HepG2 (cell line): ENCODE results near the gene GRM8. TPM values are rescaled to one million over a fixed set of nuclear protein-coding genes. Genes with fewer than 3 reads are reported as not detected.

Source experiments
- ATAC-seq: fragments of 200-7000 bp; cut with Tn5 transposase; 3 replicates; pipeline ENCODE4 v1.9.1; 2020; ENCODE audit warnings: mild to moderate bottlenecking, moderate library complexity
- BruUV-seq: library from RNA; stranded (reverse); fragments of 400-500 nt; replicated peaks from 2 replicates; lab custom pipeline; 2021; lab: Mats Ljungman, UMichigan
- CTCF ChIA-PET: fragments of 300-600 bp; formaldehyde crosslinking; extraction: SDS; loops from one replicate; lab custom pipeline; 2021; ENCODE audit warnings: low total read pairs, inconsistent platforms, low intra/inter-chr PET ratio; lab: Yijun Ruan, JAX
- POLR2A ChIA-PET: fragments of 350-600 bp; sonication (Branson Sonifier 250); formaldehyde crosslinking; loops from one replicate; lab custom pipeline; 2020; ENCODE audit warnings: antibody characterized with exemption, inconsistent platforms; lab: Yijun Ruan, JAX
- DNase-seq: peaks from one replicate; pipeline ENCODE4 v3.0.0-alpha.2; 2015; ENCODE audit warnings: low spot score
- FAIRE-seq: peaks from 3 replicates; lab custom pipeline; 2011; peaks lifted over from hg19 to GRCh38; lab: Jason Lieb, UNC
- H2AFZ ChIP-seq: one replicate; pipeline ENCODE4 v1.6.1; 2011; ENCODE audit warnings: low read length, inconsistent platforms
- H3K27ac ChIP-seq: fragments of 300-600 bp; 3 replicates; pipeline ENCODE4 v1.8.0; 2011; ENCODE audit warnings: mixed run types, mild to moderate bottlenecking, mixed read lengths, low read length, inconsistent platforms; ENCODE audit not compliant: insufficient read depth; ENCODE audit errors: extremely low read length
- H3K27me3 ChIP-seq, 2 experiments: fragments of 200-600 bp in 1 of 2; 2 replicates in 1 of 2; 3 replicates in 1 of 2; pipeline versions ENCODE4 v1.6.0 to v1.8.0; 2011; ENCODE audit warnings: low read length in 2 of 2, mild to moderate bottlenecking in 2 of 2, moderate library complexity in 2 of 2, inconsistent platforms in 1 of 2; ENCODE audit not compliant: insufficient read depth in 2 of 2, control insufficient read depth in 1 of 2
- H3K36me3 ChIP-seq, 2 experiments: fragments of 200-600 bp in 1 of 2; replicated peaks in 1 of 2; 2 replicates in 1 of 2; 3 replicates in 1 of 2; pipeline versions ENCODE4 v1.5.1 to v1.8.0; 2011; ENCODE audit warnings: low read length in 2 of 2, inconsistent platforms in 1 of 2; ENCODE audit not compliant: insufficient read depth in 2 of 2, control insufficient read depth in 1 of 2
- H3K4me1 ChIP-seq: 2 replicates; pipeline ENCODE4 v1.5.1; 2012; ENCODE audit warnings: low read length, inconsistent platforms; ENCODE audit not compliant: insufficient read depth
- H3K4me2 ChIP-seq: 2 replicates; pipeline ENCODE4 v1.6.0; 2011; ENCODE audit warnings: low read depth, low read length, inconsistent platforms
- H3K4me3 ChIP-seq, 3 experiments: fragments of 200-600 bp in 1 of 3; sonication (generic), shearing (Covaris generic) in 1 of 3; replicated peaks in 1 of 3; 2 replicates each; pipeline ENCODE4 v1.5.1; 2011 to 2016; ENCODE audit warnings: low read length in 3 of 3, inconsistent platforms in 2 of 3, low read depth in 2 of 3, mild to moderate bottlenecking in 2 of 3, control low read depth in 1 of 3, mixed read lengths in 1 of 3; ENCODE audit not compliant: insufficient read depth in 1 of 3
- H3K79me2 ChIP-seq: one replicate; pipeline ENCODE4 v1.6.1; 2011; ENCODE audit warnings: low read length, inconsistent platforms; ENCODE audit not compliant: insufficient read depth
- H3K9ac ChIP-seq: 2 replicates; pipeline ENCODE4 v1.6.0; 2011; ENCODE audit warnings: mild to moderate bottlenecking, low read depth, low read length, inconsistent platforms; ENCODE audit not compliant: insufficient read depth
- H3K9me3 ChIP-seq: 2 replicates; pipeline ENCODE4 v1.5.1; 2012; ENCODE audit warnings: mild to moderate bottlenecking, low read length
- H4K20me1 ChIP-seq: 2 replicates; pipeline ENCODE4 v1.6.0; 2011; ENCODE audit warnings: inconsistent platforms, mild to moderate bottlenecking, low read length, moderate library complexity; ENCODE audit not compliant: insufficient read depth
- AGO2 ChIP-seq: fragments of 200-400 bp; formaldehyde crosslinking; optimal IDR thresholded peaks from 2 replicates; pipeline ENCODE3; 2017; ENCODE audit warnings: mild to moderate bottlenecking, low read depth, low read length, moderate library complexity
- ELK4 ChIP-seq: sonication (generic); formaldehyde crosslinking; IDR thresholded peaks from 2 replicates; pipeline ENCODE4 v1.9.0; 2021; ENCODE audit warnings: missing genetic modification reagents, borderline replicate concordance
- HNF1A ChIP-seq, 2 experiments: sonication (generic) in 1 of 2; formaldehyde crosslinking in 1 of 2; IDR thresholded peaks; 2 replicates each; pipeline versions ENCODE4 v1.4.0 to v1.6.1; 2016 to 2020; ENCODE audit warnings: borderline replicate concordance in 1 of 2, low read depth in 1 of 2, mild to moderate bottlenecking in 1 of 2, missing genetic modification reagents in 1 of 2
- HOXA3 ChIP-seq: sonication (generic); formaldehyde crosslinking; IDR thresholded peaks from 2 replicates; pipeline ENCODE4 v1.5.0; 2020; ENCODE audit warnings: missing genetic modification reagents
- KLF12 ChIP-seq: sonication (generic); formaldehyde crosslinking; IDR thresholded peaks from 2 replicates; pipeline ENCODE4 v1.4.0; 2020; ENCODE audit warnings: missing genetic modification reagents, borderline replicate concordance
- KMT2A ChIP-seq: sonication (generic); formaldehyde crosslinking; IDR thresholded peaks from 2 replicates; pipeline ENCODE4 v1.4.0; 2020; ENCODE audit warnings: missing genetic modification reagents
- MED8 ChIP-seq: sonication (generic); formaldehyde crosslinking; IDR thresholded peaks from 2 replicates; pipeline ENCODE4 v1.8.1; 2023; ENCODE audit warnings: mild to moderate bottlenecking, missing genetic modification reagents; ENCODE audit not compliant: insufficient replicate concordance
- MXI1 ChIP-seq: IDR thresholded peaks from 3 replicates; pipeline ENCODE4 v1.6.1; 2012; ENCODE audit warnings: low read depth, low read length, inconsistent platforms, borderline replicate concordance
- NR2F1 ChIP-seq, 2 experiments: fragments of 450-650 bp in 1 of 2; formaldehyde crosslinking in 1 of 2; IDR thresholded peaks; 2 replicates each; pipeline versions ENCODE4 v1.5.0 to v1.6.1; 2016 to 2020; ENCODE audit warnings: mild to moderate bottlenecking in 1 of 2, missing compliant biosample characterization in 1 of 2, missing genetic modification reagents in 1 of 2, moderate library complexity in 1 of 2
- PPARG ChIP-seq: conservative IDR thresholded peaks from 2 replicates; pipeline ENCODE4 v1.6.1; 2016; ENCODE audit warnings: missing biosample characterization, missing genetic modification reagents
- RBFOX2 ChIP-seq: fragments of 200-400 bp; formaldehyde crosslinking; IDR thresholded peaks from 2 replicates; pipeline ENCODE4 v1.6.1; 2017; ENCODE audit warnings: low read depth, mild to moderate bottlenecking, low read length
- ZNF704 ChIP-seq: sonication (generic); formaldehyde crosslinking; IDR thresholded peaks from 2 replicates; pipeline ENCODE4 v1.8.1; 2023; ENCODE audit warnings: mild to moderate bottlenecking, inconsistent platforms, moderate library complexity, missing genetic modification reagents, borderline replicate concordance
- ZNF777 ChIP-seq: sonication (generic); formaldehyde crosslinking; IDR thresholded peaks from 2 replicates; pipeline ENCODE4 v1.4.0; 2020; ENCODE audit warnings: missing genetic modification reagents
- ZNF788 ChIP-seq: sonication (generic); formaldehyde crosslinking; IDR thresholded peaks from 2 replicates; pipeline ENCODE4 v1.5.0; 2020; ENCODE audit warnings: mild to moderate bottlenecking, missing genetic modification reagents, borderline replicate concordance
- ZNF792 ChIP-seq: IDR thresholded peaks from 2 replicates; pipeline ENCODE4 v1.6.1; 2016
- ZUFSP ChIP-seq: sonication (generic); formaldehyde crosslinking; IDR thresholded peaks from 2 replicates; pipeline ENCODE4 v1.9.0; 2021; ENCODE audit warnings: missing genetic modification reagents, mild to moderate bottlenecking, borderline replicate concordance
- WGBS: methylation state at CpG from one replicate; pipeline ENCODE4 v1.1.6; 2017; ENCODE audit warnings: low lambda C conversion rate; 5-methylcytosine and 5-hydroxymethylcytosine counted together
- in situ Hi-C: cut with HindIII; loops from 2 replicates; pipeline ENCODE4 v1.10.0; 2017; ENCODE audit warnings: low pct_unique_long_range_greater_than_20kb; ENCODE audit not compliant: extremely low pct_ligation_motif_present
- intact Hi-C: fragments of 100-400 bp; cut with micrococcal nuclease; formaldehyde crosslinking; loops from one replicate; pipeline ENCODE4 v1.10.0; 2022; ENCODE audit not compliant: unreplicated experiment
- polyA plus RNA-seq, 8 experiments: library from polyadenylated mRNA; depleted of rRNA in 3 of 8; stranded (reverse) in 7 of 8; unstranded in 1 of 8; fragments of >200 nt; fragmentation: Illumina TruSeq in 4 of 8; extraction: Trizol in 4 of 8; gene quantifications; 2 replicates each; pipeline versions ENCODE4 v1.2.1 to v1.2.3, GENCODE V29; 2011 to 2016; ENCODE audit warnings: low read depth in 4 of 8, missing spikeins in 1 of 8, mixed read lengths in 1 of 8; ENCODE audit not compliant: insufficient read depth in 1 of 8
- total RNA-seq, 5 experiments: library from RNA; depleted of rRNA; stranded (reverse); fragments of >200 nt; fragmentation: Illumina TruSeq; extraction: Trizol; gene quantifications; 2 replicates each; pipeline ENCODE4 v1.2.3, GENCODE V29; 2016; ENCODE audit warnings: low read depth in 1 of 5

Gene GRM8
- total and polyA plus RNA-seq, 2 of the 13 experiments (the other 11 are each of a cell fraction or from before 2014, with no cell fraction given), result not detected

- BruUV-seq, result no TSS peak
- in situ Hi-C loops, result no loop called here
- Histone ChIP-seq H3K4me1 (no peaks in the 10 kb centered on the region), H3K9me3 (peaks cover 65% of the 10 kb centered on the region), H3K4me2 (no peak overlapping the region), H3K27me3 (no peaks in the 10 kb centered on the region), H3K36me3 (no peaks in the 10 kb centered on the region), H3K79me2 (no peaks in the 10 kb centered on the region), H3K4me3 (no peak overlapping the region), H4K20me1 (no peaks in the 10 kb centered on the region), H3K9ac (no peak overlapping the region), H3K27ac (no peak overlapping the region), H2AFZ (no peak overlapping the region)
- WGBS, result 11% methylated on average over 4 of the region's 4 CpGs
- no peak for FAIRE-seq
- ChIA-PET CTCF (no interaction called here), POLR2A (no interaction called here)
- intact Hi-C loops, result no loop called here
- ATAC-seq, result no peak
- no peak for DNase-seq
- no peak for TF ChIP-seq KLF12
- TF ChIP-seq KMT2A (CRISPR knock-in tag), result no peak
- TF ChIP-seq PPARG (CRISPR knock-in tag), result no peak
- no peak for TF ChIP-seq ZNF777
- TF ChIP-seq ZNF704, result no peak
- no peak for TF ChIP-seq ZUFSP (CRISPR knock-in tag)
- no peak for TF ChIP-seq ZNF788 (CRISPR knock-in tag)
- TF ChIP-seq MED8 (CRISPR knock-in tag), result no peak
- TF ChIP-seq RBFOX2, result no peak
- no peak for TF ChIP-seq HNF1A (IDR thresholded peaks at IDR 0.05; ENCODE audit: low read depth)
- TF ChIP-seq HNF1A (CRISPR knock-in tag; IDR thresholded peaks at IDR 0.05; ENCODE audit: borderline replicate concordance), result no peak
- TF ChIP-seq ELK4, result no peak
- TF ChIP-seq AGO2, result no peak
- TF ChIP-seq ZNF792 (CRISPR knock-in tag), result no peak
- TF ChIP-seq MXI1, result no peak
- TF ChIP-seq NR2F1 (CRISPR knock-in tag; IDR thresholded peaks at IDR 0.05), result no peak
- no peak for TF ChIP-seq HOXA3
These were observed 695.5 kb downstream of the GRM8 start for GRCh38 chr7:126557271-126557670.
